Measurements from ENCODE around the gene KRTAP4-16. TPM values are rescaled to one million over a fixed set of nuclear protein-coding genes. Genes with fewer than 3 reads are reported as not detected.

KRTAP4-16 gene
- polyA plus RNA-seq, 1 donor = not detected

Other genes with a start within 250 kb of the KRTAP4-16 start
- gene KRT12, start 235.0 kb downstream of the KRTAP4-16 start, polyA plus RNA-seq (ENCODE audit: insufficient read length) = 0.37 TPM
- 0.33 TPM for gene KRT20, start 217.0 kb downstream of the KRTAP4-16 start, polyA plus RNA-seq (ENCODE audit: insufficient read length)
- 1.1 TPM for gene KRT23, start 164.6 kb downstream of the KRTAP4-16 start, polyA plus RNA-seq (ENCODE audit: insufficient read length)
- gene KRT39, start 135.3 kb downstream of the KRTAP4-16 start, polyA plus RNA-seq (ENCODE audit: insufficient read length) = not detected
- gene KRT40, start 117.9 kb downstream of the KRTAP4-16 start, polyA plus RNA-seq (ENCODE audit: insufficient read length) = not detected
- not detected for gene KRTAP3-3, start 108.0 kb downstream of the KRTAP4-16 start, polyA plus RNA-seq (ENCODE audit: insufficient read length)
- gene KRTAP3-2, start 102.3 kb downstream of the KRTAP4-16 start, polyA plus RNA-seq (ENCODE audit: insufficient read length) = not detected
- gene KRTAP3-1, start 93.1 kb downstream of the KRTAP4-16 start, polyA plus RNA-seq (ENCODE audit: insufficient read length) = not detected
- not detected for gene KRTAP1-5, start 75.0 kb downstream of the KRTAP4-16 start, polyA plus RNA-seq (ENCODE audit: insufficient read length)
- gene KRTAP1-4, start 72.0 kb downstream of the KRTAP4-16 start, polyA plus RNA-seq (ENCODE audit: insufficient read length) = not detected
- gene KRTAP1-3, start 67.3 kb downstream of the KRTAP4-16 start, polyA plus RNA-seq (ENCODE audit: insufficient read length) = not detected
- not detected for gene KRTAP1-1, start 60.8 kb downstream of the KRTAP4-16 start, polyA plus RNA-seq (ENCODE audit: insufficient read length)
- gene KRTAP2-1, start 54.9 kb downstream of the KRTAP4-16 start, polyA plus RNA-seq (ENCODE audit: insufficient read length) = not detected
- gene KRTAP2-2, start 47.0 kb downstream of the KRTAP4-16 start, polyA plus RNA-seq (ENCODE audit: insufficient read length) = not detected
- not detected for gene KRTAP2-3, start 42.1 kb downstream of the KRTAP4-16 start, polyA plus RNA-seq (ENCODE audit: insufficient read length)
- gene KRTAP2-4, start 36.3 kb downstream of the KRTAP4-16 start, polyA plus RNA-seq (ENCODE audit: insufficient read length) = not detected
- gene KRTAP4-7, start 18.1 kb downstream of the KRTAP4-16 start, polyA plus RNA-seq (ENCODE audit: insufficient read length) = not detected
- not detected for gene KRTAP4-8, start 4.1 kb downstream of the KRTAP4-16 start, polyA plus RNA-seq (ENCODE audit: insufficient read length)
- gene KRTAP4-9, start 3.2 kb upstream of the KRTAP4-16 start, polyA plus RNA-seq (ENCODE audit: insufficient read length) = not detected
- gene KRTAP4-11, start 16.2 kb upstream of the KRTAP4-16 start, polyA plus RNA-seq (ENCODE audit: insufficient read length) = not detected
- not detected for gene KRTAP4-12, start 22.0 kb upstream of the KRTAP4-16 start, polyA plus RNA-seq (ENCODE audit: insufficient read length)
- gene KRTAP4-6, start 38.3 kb upstream of the KRTAP4-16 start, polyA plus RNA-seq (ENCODE audit: insufficient read length) = not detected
- not detected for gene KRTAP4-5, start 47.6 kb upstream of the KRTAP4-16 start, polyA plus RNA-seq (ENCODE audit: insufficient read length)
- gene KRTAP4-4, start 58.5 kb upstream of the KRTAP4-16 start, polyA plus RNA-seq (ENCODE audit: insufficient read length) = not detected
- gene KRTAP4-3, start 66.0 kb upstream of the KRTAP4-16 start, polyA plus RNA-seq (ENCODE audit: insufficient read length) = not detected
- not detected for gene KRTAP4-2, start 76.0 kb upstream of the KRTAP4-16 start, polyA plus RNA-seq (ENCODE audit: insufficient read length)
- gene KRTAP4-1, start 82.7 kb upstream of the KRTAP4-16 start, polyA plus RNA-seq (ENCODE audit: insufficient read length) = not detected
- gene KRTAP9-1, start 87.7 kb upstream of the KRTAP4-16 start, polyA plus RNA-seq (ENCODE audit: insufficient read length) = not detected
- not detected for gene KRTAP9-2, start 124.4 kb upstream of the KRTAP4-16 start, polyA plus RNA-seq (ENCODE audit: insufficient read length)
- not detected for gene KRTAP9-3, start 130.2 kb upstream of the KRTAP4-16 start, polyA plus RNA-seq (ENCODE audit: insufficient read length)
- not detected for gene KRTAP9-8, start 135.8 kb upstream of the KRTAP4-16 start, polyA plus RNA-seq (ENCODE audit: insufficient read length)
- not detected for gene KRTAP9-4, start 147.5 kb upstream of the KRTAP4-16 start, polyA plus RNA-seq (ENCODE audit: insufficient read length)
- gene KRTAP9-9, start 153.2 kb upstream of the KRTAP4-16 start, polyA plus RNA-seq (ENCODE audit: insufficient read length) = not detected
- gene KRTAP9-6, start 163.2 kb upstream of the KRTAP4-16 start, polyA plus RNA-seq (ENCODE audit: insufficient read length) = 0.42 TPM
- not detected for gene KRTAP9-7, start 173.5 kb upstream of the KRTAP4-16 start, polyA plus RNA-seq (ENCODE audit: insufficient read length)
- gene KRTAP29-1, start 200.6 kb upstream of the KRTAP4-16 start, polyA plus RNA-seq (ENCODE audit: insufficient read length) = not detected
- not detected for gene KRTAP16-1, start 207.1 kb upstream of the KRTAP4-16 start, polyA plus RNA-seq (ENCODE audit: insufficient read length)
- gene KRTAP17-1, start 213.5 kb upstream of the KRTAP4-16 start, polyA plus RNA-seq (ENCODE audit: insufficient read length) = not detected
- not detected for gene KRT33A, start 248.6 kb upstream of the KRTAP4-16 start, polyA plus RNA-seq (ENCODE audit: insufficient read length)

Measured in left kidney (tissue), 1 donor.